K562 (cell line): ENCODE results near the gene FCHO1. TPM values are rescaled to one million over a fixed set of nuclear protein-coding genes. Genes with fewer than 3 reads are reported as not detected.

ENCODE experiments used
- ATF1 ChIP-seq, 2 experiments: fragments of 450-650 bp in 1 of 2; IDR thresholded peaks; 2 replicates each; pipeline ENCODE4 v1.6.1; 2016; ENCODE audit warnings: missing compliant biosample characterization in 1 of 2, missing genetic modification characterization in 1 of 2
- CBFB ChIP-seq: sonication (generic); formaldehyde crosslinking; IDR thresholded peaks from 2 replicates; pipeline ENCODE4 v1.4.0; 2020; ENCODE audit warnings: mild to moderate bottlenecking, missing genetic modification reagents
- CCAR2 ChIP-seq: fragments of 200-400 bp; formaldehyde crosslinking; IDR thresholded peaks from 2 replicates; pipeline ENCODE4 v1.6.1; 2017; ENCODE audit warnings: mild to moderate bottlenecking, low read depth, low read length
- CEBPB ChIP-seq: fragments of 450-650 bp; IDR thresholded peaks from 2 replicates; pipeline ENCODE4 v1.6.1; 2016; ENCODE audit warnings: missing genetic modification characterization, missing compliant biosample characterization
- ETV5 ChIP-seq: sonication (generic); formaldehyde crosslinking; IDR thresholded peaks from 2 replicates; pipeline ENCODE4 v1.4.0; 2020; ENCODE audit warnings: low read depth, mild to moderate bottlenecking, missing genetic modification reagents
- MIER1 ChIP-seq: fragments of 450-650 bp; IDR thresholded peaks from 2 replicates; pipeline ENCODE4 v1.6.1; 2016; ENCODE audit warnings: antibody characterized with exemption, mild to moderate bottlenecking, low read depth
- MXI1 ChIP-seq: IDR thresholded peaks from 2 replicates; pipeline ENCODE4 v1.6.1; 2011; ENCODE audit warnings: low read depth, mild to moderate bottlenecking, improper control_type of control experiment, low read length
- NFIC ChIP-seq: fragments of 450-650 bp; IDR thresholded peaks from 2 replicates; pipeline ENCODE4 v1.6.1; 2017; ENCODE audit warnings: mild to moderate bottlenecking, inconsistent platforms
- PHB2 ChIP-seq: fragments of 450-650 bp; IDR thresholded peaks from 2 replicates; pipeline ENCODE4 v1.6.1; 2017; ENCODE audit warnings: low read depth
- PURB ChIP-seq: sonication (generic); formaldehyde crosslinking; IDR thresholded peaks from 2 replicates; pipeline ENCODE4 v1.9.0; 2021; ENCODE audit warnings: low read depth, mild to moderate bottlenecking, missing genetic modification reagents
- RAD51 ChIP-seq: fragments of 450-650 bp; IDR thresholded peaks from 2 replicates; pipeline ENCODE4 v1.7.1; 2016; ENCODE audit warnings: low read depth, mild to moderate bottlenecking, borderline replicate concordance
- SMAD1 ChIP-seq: fragments of 150-350 bp; IDR thresholded peaks from 2 replicates; pipeline ENCODE4 v1.6.1; 2014; ENCODE audit warnings: low read length, low read depth; ENCODE audit not compliant: partially characterized antibody
- SMARCB1 ChIP-seq: IDR thresholded peaks from 2 replicates; pipeline ENCODE4 v1.6.1; 2011; ENCODE audit warnings: improper control_type of control experiment, low read depth; ENCODE audit not compliant: insufficient read length
- SP1 ChIP-seq: sonication (generic); formaldehyde crosslinking; IDR thresholded peaks from 2 replicates; pipeline ENCODE4 v1.8.1; 2022; ENCODE audit warnings: mild to moderate bottlenecking, missing genetic modification reagents
- SRSF1 ChIP-seq: fragments of 200-400 bp; formaldehyde crosslinking; IDR thresholded peaks from 2 replicates; pipeline ENCODE4 v1.6.1; 2017; ENCODE audit warnings: mild to moderate bottlenecking, low read depth, low read length, moderate library complexity
- TEAD1 ChIP-seq, 2 experiments: fragments of 450-650 bp in 1 of 2; sonication (generic) in 1 of 2; formaldehyde crosslinking; IDR thresholded peaks; 2 replicates each; pipeline versions ENCODE4 v1.4.0 to v1.8.0; 2020 to 2022; ENCODE audit warnings: mild to moderate bottlenecking in 2 of 2, missing genetic modification reagents in 1 of 2
- THAP12 ChIP-seq: fragments of 250-450 bp; sonication (Bioruptor Pico); IDR thresholded peaks from 2 replicates; pipeline ENCODE4 v1.9.0; 2021; ENCODE audit warnings: mild to moderate bottlenecking, inconsistent platforms
- ZNF217 ChIP-seq: sonication (generic); formaldehyde crosslinking; IDR thresholded peaks from 2 replicates; pipeline ENCODE4 v1.8.0; 2022; ENCODE audit warnings: mild to moderate bottlenecking, missing genetic modification reagents
- ZNF584 ChIP-seq: fragments of 200-800 bp; sonication (Bioruptor generic); IDR thresholded peaks from 2 replicates; pipeline ENCODE4 v1.6.1; 2016; ENCODE audit warnings: low read depth, mild to moderate bottlenecking, missing genetic modification characterization, missing compliant biosample characterization
- polyA plus RNA-seq, 8 experiments: library from polyadenylated mRNA; depleted of rRNA in 4 of 8; stranded (reverse) in 5 of 8; unstranded in 3 of 8; fragments of >200 nt; fragmentation: Nextera tagmentation in 2 of 8; fragmentation: Illumina TruSeq in 1 of 8; extraction: Ambion mirVana in 2 of 8; extraction: Trizol in 1 of 8; gene quantifications; 2 replicates each; pipeline versions ENCODE4 v1.2.1 to v1.2.3, GENCODE V29; 2011 to 2014; ENCODE audit warnings: inconsistent platforms in 1 of 8, missing spikeins in 1 of 8
- total RNA-seq, 7 experiments: library from RNA; depleted of rRNA in 6 of 7; stranded (reverse); fragments of >200 nt in 6 of 7; fragmentation: Illumina TruSeq in 2 of 7; extraction: Trizol in 2 of 7; gene quantifications; 2 replicates each; pipeline versions ENCODE4 v1.2.1 to v1.2.3, GENCODE V29; 2011 to 2021; ENCODE audit warnings: low replicate concordance in 1 of 7
- TF ChIP-seq, protein P1 (sequence below): IDR thresholded peaks from 2 replicates; pipeline ENCODE4 v1.6.1; 2011; ENCODE audit not compliant: insufficient read length; ENCODE audit errors: extremely low read depth
- TF ChIP-seq, protein P2 (sequence below): fragments of 250-450 bp; sonication (Bioruptor Pico); IDR thresholded peaks from 2 replicates; pipeline ENCODE4 v1.4.0; 2020; ENCODE audit warnings: borderline replicate concordance
- TF ChIP-seq, protein P3 (sequence below): fragments of 450-650 bp; formaldehyde crosslinking; IDR thresholded peaks from 2 replicates; pipeline ENCODE4 v1.4.0; 2022; ENCODE audit warnings: missing genetic modification characterization

FCHO1 gene
- total and polyA plus RNA-seq, 9 of the 15 experiments (the other 6 are each of a cell fraction or from before 2014, with no cell fraction given) = 0.21 to 58.9 (median 18.3) TPM

GRCh38 chr19:17751103-17751911 is at the start of gene FCHO1 (continued):
- TF ChIP-seq RAD51 (peak; percentile 33; the same call in 1 of the 2 replicates), NFIC (peak; percentile 46; the same call in 1 of the 2 replicates), PHB2 (no peak), ZNF217 (CRISPR knock-in tag) (no peak), SMAD1 (no peak), PURB (CRISPR knock-in tag) (no peak), MXI1 (peak; percentile 65; the same call in 1 of the 2 replicates), SRSF1 (no peak), CBFB (CRISPR knock-in tag) (no peak; the same call in 1 of the 2 replicates), MIER1 (peak; percentile 77; the same call in 1 of the 2 replicates), CCAR2 (no peak), CEBPB (no peak), ETV5 (CRISPR knock-in tag) (peak; percentile 86), SMARCB1 (no peak), SP1 (peak; percentile 46; the same call in 1 of the 2 replicates), THAP12 (no peak), TEAD1 (CRISPR knock-in tag; IDR thresholded peaks at IDR 0.05) (no peak), ZNF584 (no peak), ATF1 (CRISPR knock-in tag; IDR thresholded peaks at IDR 0.05) (no peak), ATF1 (tag; IDR thresholded peaks at IDR 0.05) (peak; percentile 75)
- TF ChIP-seq, protein P1, sequence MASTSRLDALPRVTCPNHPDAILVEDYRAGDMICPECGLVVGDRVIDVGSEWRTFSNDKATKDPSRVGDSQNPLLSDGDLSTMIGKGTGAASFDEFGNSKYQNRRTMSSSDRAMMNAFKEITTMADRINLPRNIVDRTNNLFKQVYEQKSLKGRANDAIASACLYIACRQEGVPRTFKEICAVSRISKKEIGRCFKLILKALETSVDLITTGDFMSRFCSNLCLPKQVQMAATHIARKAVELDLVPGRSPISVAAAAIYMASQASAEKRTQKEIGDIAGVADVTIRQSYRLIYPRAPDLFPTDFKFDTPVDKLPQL = no peak
- TF ChIP-seq, protein P2, sequence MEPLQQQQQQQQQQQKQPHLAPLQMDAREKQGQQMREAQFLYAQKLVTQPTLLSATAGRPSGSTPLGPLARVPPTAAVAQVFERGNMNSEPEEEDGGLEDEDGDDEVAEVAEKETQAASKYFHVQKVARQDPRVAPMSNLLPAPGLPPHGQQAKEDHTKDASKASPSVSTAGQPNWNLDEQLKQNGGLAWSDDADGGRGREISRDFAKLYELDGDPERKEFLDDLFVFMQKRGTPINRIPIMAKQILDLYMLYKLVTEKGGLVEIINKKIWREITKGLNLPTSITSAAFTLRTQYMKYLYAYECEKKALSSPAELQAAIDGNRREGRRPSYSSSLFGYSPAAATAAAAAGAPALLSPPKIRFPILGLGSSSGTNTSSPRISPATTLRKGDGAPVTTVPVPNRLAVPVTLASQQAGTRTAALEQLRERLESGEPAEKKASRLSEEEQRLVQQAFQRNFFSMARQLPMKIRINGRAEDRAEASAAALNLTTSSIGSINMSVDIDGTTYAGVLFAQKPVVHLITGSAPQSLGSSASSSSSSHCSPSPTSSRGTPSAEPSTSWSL = no peak
- TF ChIP-seq, protein P3, sequence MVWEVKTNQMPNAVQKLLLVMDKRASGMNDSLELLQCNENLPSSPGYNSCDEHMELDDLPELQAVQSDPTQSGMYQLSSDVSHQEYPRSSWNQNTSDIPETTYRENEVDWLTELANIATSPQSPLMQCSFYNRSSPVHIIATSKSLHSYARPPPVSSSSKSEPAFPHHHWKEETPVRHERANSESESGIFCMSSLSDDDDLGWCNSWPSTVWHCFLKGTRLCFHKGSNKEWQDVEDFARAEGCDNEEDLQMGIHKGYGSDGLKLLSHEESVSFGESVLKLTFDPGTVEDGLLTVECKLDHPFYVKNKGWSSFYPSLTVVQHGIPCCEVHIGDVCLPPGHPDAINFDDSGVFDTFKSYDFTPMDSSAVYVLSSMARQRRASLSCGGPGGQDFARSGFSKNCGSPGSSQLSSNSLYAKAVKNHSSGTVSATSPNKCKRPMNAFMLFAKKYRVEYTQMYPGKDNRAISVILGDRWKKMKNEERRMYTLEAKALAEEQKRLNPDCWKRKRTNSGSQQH (CRISPR knock-in tag) = no peak
